ENCODE measurements around the gene DNAJB11.
A peak's percentile ranks its signal among the peaks of the same experiment; 100 is the strongest.

The DNAJB11 gene

GRCh38 chr3:186598108-186598784 lies 27.7 kb downstream of the DNAJB11 start:
- no peak for DNase-seq

GRCh38 chr3:186598794-186599141 lies 28.2 kb downstream of the DNAJB11 start:
- no peak for DNase-seq

- no peak for DNase-seq
Measured at GRCh38 chr3:186599142-186599784, 28.7 kb downstream of the DNAJB11 start.

DNA sequence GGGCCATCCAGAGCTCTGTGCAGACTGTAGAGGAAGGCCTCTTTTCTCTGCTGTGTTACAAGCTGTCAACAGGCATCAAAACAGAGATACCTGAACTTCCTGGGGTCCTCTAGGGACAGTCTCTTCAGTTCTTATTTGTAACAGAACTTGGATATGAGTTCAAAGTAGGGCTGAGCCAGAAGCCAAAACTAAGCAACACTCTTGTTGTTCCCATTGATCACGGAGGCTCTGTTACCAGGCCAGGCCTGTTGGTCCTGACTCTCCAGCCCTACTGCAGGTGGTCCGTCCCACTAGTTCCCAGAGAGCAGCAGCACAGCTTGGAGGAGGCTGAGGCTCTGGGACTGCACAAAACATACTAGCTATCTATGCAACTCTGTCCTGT lies 29.3 kb downstream of the DNAJB11 start:
- no peak for DNase-seq

DNA sequence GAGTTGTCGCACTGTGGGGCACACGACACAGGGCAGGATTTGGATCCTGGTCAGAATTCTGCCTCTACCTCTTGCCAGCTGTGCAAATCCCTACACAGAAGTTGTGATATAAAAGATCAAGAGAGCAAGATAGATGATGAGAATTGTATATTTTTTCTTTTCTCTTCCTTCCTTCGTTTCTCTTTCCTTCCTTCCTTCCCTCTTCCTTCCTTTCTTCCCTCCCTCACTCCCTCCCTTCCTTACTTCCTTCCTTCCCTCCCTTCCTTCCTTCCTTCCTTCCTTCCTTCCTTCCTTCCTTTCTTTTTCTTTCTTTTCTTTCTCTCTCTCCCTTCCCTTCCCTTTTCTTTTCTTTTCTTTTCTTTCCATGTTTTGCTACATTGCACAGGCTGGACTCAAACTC lies 30.4 kb downstream of the DNAJB11 start:
- DNase-seq = no peak

DNA sequence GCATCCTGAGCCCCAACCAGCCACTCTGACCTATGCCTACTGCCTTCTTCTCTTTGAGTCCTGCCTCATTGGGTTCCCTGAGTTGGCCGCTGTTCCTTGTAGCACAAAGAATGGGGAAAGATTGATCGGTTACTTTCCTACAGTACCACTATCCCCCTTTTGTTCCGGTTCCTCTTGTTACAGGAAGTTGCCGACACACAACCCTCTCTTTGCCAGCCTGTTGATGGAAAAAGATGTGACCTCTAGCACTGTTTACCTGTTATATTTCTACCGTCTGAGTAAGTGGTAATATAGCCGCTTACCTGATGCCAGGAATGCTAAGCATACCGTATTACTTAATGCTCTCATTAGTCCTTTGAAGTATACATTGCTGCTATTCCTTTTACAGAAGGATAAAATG lies 32.6 kb downstream of the DNAJB11 start:
- DNase-seq = no peak

DNA sequence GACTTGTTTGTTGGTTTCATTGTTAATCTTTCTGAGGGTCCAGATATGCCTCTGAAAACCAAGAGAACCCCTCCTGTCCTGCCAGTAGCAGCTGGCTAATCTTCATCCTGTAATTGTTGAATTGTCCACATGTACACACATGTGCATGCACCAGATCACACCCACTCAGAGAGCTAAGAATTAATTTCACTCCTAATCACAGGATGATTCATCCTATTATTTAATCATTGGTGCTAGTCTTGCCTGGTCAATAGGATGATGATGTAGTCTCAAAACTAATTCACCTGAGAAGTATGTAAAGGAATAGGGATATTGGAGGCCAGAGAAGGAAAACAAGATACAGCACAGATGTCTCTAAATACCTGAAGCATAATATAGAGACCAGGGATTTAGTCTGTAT lies 34.6 kb downstream of the DNAJB11 start:
- DNase-seq = no peak

DNA sequence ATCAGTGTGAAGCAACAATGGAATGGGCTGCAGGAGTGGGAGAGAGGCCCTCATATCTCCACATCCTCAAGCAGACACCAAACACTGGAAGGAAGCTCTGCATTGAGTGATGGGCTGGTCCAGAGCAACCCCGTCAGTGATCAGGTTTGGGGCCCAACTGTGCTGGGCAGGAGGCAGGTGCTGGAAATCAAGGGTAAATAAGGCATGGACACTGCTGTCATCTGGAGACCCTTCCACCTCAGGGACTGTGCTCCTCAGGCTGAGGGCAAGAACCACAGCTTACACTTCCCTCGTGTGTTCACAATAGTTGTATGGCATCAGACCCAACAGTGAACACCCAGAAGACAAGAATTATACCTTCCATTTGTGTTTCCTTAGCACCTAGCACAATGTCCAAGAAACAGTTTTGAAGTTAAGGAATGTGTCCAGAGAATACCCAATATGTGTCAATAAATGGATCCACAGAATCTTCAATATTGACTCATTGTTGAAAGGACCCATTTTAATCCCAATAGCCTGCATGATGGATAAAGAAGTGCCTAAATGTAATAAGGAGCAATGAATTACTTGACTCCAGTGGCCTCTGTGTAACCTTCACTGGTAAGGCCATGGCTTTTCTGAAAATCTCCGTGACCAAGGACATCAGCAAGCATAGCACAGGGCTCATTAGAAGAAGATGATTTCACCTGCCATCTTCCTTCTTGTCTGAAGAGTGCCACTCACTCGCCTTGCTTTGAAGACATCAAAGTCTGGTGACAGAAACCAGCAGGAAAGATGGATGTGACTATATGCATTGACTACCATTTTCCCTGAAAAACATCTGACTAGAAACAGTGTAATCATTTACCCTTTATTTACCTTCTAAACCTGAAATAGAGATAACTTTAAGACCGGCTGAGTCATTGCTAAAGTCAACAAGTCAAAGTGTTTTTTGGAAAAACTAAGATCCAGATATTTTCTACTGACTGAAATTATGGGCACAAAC lies 35.3 kb downstream of the DNAJB11 start:
- no peak for DNase-seq

- no peak for DNase-seq
Measured at GRCh38 chr3:186608624-186609215, 38.2 kb downstream of the DNAJB11 start.

DNA sequence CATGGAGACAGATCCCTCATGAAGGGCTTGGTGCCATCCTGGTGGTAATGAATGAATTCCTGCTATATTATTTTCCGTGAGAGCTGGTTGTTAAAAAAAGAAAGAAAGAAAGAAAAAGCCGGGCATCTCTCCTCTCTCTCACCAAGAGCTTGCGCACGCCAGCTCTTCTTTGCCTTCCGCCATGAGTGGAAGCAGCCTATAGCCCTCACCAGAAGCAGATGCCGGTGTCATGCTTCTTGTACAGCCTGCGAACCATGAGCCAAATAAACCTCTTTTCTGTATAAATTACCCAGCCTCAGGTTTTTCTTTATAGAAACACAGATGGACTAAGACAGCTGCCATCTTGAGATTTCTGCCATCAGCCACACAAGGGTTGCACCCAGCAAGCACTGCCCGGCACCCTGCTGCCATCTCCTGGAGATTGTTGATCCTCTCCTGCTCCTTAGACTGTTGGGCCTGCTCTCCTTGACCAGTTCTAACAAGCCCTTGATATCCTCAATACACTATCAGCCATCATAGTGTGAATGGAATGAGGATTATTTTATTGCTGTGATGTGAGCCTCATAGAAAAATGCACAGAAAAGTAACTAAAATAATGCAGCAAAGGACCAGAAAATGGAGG lies 38.8 kb downstream of the DNAJB11 start:
- no peak for DNase-seq

DNA sequence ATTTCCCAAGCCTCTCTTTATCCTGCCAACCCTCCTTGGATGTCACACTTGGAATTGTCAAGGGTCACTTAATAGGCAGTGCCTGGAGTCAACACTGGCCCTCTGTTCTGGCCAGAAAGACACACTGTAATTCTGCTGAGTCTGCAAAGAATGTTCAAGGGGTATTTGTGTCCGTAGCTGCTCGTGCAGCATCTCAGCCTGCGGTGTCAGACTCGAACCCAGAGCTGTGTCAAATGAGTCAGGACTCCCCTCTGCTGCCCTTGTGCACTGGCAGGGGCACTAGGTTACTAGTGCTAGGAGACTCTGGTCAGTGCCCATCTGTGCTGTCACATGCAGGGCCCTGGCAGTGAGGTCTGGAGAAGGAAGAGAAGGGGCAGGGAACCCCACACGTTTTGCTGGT lies 41.5 kb downstream of the DNAJB11 start:
- no peak for DNase-seq

DNA sequence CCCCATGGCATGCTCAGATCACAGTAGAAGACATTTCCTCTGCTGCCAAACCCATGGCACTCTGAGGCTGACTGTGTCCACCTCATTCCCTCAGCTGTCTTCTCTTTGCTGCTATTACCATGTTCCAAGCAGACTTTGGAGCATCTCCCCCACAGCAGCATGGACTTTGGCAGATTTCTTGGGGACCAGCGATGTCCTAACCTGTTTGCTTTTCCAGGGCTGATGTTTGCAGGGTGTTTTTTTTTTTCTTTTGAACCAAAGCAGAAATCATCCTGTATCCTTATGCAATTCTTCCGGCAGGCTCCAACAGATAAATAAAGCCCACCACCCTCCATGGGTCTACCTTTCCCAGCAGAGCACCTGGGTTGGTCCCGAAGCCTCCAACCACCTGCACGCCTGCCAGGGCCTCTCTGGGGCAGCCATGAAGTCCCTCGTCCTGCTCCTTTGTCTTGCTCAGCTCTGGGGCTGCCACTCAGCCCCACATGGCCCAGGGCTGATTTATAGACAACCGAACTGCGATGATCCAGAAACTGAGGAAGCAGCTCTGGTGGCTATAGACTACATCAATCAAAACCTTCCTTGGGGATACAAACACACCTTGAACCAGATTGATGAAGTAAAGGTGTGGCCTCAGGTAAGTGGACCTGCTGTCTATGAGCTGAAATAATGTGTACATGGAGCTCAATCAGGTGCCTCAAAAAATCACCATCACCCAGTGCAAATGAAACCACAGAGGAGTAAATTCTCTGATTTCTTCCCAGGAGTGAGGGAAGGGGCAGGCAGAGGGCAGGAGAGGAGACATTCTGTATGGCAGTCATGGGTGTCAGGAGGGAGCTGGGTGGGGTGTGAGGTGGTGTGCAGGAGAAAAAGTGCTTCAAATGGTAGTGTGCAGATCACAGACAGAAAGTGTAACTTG lies 42.5 kb downstream of the DNAJB11 start, which contains the start of gene AHSG:
AHSG (plus strand) TSS at position 340 of the 916 bp plus-strand sequence; CDS start at position 422, 82 bp downstream.
- no peak for DNase-seq

DNA sequence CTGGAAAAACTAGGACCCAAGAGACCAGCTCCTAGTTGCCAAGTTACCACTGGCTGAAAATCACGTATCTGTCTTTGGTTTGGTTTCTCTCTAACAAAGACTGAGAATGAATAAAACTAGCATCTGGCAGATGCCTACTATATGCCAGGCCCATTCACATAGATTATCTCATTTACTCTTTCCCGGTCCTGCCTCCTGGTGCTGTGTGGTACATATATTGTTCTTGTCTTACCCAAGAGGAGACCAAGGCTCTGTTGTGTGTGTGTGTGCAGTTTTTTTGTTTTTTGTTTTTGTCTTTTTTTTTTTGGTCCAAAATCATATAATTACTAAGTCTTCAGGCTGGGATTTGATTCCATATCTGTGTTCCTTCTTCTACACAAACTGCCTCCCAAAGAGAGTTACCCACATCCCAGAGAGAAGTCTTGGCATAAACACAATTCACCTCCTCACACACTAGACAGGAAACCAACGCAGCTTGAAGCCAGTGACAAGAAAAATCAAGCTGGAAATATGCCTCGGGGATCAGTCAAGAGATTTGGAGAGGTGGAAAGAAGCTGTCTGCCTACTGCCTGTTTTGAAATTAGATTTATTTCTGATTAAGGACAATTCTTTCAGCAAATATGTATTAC lies 43.2 kb downstream of the DNAJB11 start:
- DNase-seq = no peak

GRCh38 chr3:186614266-186614596 lies 43.7 kb downstream of the DNAJB11 start:
- no peak for DNase-seq

DNA sequence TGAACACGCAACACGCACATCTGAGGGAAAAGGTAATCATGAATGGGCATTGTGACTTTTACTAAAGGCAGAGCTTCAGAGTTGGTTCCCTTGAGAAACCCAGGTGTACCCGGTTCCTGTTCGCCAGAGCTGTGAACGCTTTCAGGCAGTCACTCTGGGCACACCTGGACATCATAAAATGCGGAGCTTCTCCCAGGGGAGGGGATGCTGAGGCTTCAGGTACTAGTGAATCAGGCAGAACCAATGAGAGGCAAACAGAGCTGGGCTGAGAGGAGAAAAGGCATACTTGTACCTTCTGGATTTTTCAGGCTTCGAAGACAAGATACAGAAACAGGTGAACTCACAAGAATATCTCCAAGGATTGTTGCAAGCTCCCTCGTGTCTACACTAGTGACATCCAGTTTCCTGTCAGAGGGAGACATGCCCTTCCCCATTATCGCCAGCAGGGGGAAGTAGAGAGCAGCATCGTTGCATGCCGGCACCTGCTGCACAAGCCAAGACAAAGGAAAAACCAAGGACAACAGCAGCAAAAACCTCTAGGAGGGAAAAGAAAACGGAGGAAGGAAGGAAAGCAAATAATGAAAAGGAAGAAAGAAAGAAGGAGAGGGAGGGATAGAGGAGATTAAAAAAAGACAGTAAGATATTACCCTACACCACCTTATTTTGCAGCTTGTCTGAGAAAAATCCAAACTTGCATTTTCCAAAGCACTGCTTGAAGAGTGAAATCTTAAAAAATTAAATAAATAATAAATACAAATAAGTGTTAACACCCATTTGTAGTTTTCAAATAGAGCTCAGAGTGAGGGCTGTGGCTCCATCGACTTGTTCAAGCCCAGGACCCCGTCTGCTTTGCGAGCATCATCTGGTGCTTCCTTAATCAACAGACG lies 44.3 kb downstream of the DNAJB11 start:
- peak; percentile 77 for DNase-seq

GRCh38 chr3:186616299-186616617 lies 45.7 kb downstream of the DNAJB11 start:
- DNase-seq = no peak

- DNase-seq = peak; percentile 87
Measured at GRCh38 chr3:186617036-186617946, 46.8 kb downstream of the DNAJB11 start.

GRCh38 chr3:186618318-186618938 lies 47.9 kb downstream of the DNAJB11 start:
- DNase-seq = no peak

GRCh38 chr3:186619787-186620212 lies 49.3 kb downstream of the DNAJB11 start:
- no peak for DNase-seq

All from activated naive CD4-positive, alpha-beta T cell treated with Interleukin-2 at 50 U/mL for 16 hours (primary cell).